HPDE6-E6E7 (cell line): ENCODE data around the gene SELENON.

Source experiments
- DNase-seq: peaks from one replicate; pipeline ENCODE4 v3.0.0; 2011; ENCODE audit warnings: missing footprints; ENCODE audit errors: extremely low spot score

Gene SELENON

DNA sequence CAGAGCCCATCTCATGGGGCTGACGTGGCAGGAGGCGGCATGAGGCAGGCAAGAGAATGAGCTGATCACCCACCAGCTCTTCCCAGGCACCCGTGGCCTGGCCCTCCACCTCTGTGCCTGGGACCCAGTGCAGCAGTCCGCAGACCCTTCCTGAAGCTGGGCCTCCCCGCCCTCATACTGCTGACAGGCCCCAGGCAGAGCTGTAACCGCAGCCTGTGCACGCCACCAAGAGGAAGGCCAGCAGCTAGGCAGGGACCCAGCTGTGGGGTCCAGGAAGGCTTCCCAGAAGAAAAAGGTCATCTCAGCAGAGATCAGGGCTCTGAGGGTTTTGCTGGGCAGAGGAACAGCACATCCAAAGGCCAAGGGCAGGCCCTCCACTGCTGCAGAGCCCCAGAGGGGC is 9.9 kb downstream of the SELENON start:
- no peak for DNase-seq

DNA sequence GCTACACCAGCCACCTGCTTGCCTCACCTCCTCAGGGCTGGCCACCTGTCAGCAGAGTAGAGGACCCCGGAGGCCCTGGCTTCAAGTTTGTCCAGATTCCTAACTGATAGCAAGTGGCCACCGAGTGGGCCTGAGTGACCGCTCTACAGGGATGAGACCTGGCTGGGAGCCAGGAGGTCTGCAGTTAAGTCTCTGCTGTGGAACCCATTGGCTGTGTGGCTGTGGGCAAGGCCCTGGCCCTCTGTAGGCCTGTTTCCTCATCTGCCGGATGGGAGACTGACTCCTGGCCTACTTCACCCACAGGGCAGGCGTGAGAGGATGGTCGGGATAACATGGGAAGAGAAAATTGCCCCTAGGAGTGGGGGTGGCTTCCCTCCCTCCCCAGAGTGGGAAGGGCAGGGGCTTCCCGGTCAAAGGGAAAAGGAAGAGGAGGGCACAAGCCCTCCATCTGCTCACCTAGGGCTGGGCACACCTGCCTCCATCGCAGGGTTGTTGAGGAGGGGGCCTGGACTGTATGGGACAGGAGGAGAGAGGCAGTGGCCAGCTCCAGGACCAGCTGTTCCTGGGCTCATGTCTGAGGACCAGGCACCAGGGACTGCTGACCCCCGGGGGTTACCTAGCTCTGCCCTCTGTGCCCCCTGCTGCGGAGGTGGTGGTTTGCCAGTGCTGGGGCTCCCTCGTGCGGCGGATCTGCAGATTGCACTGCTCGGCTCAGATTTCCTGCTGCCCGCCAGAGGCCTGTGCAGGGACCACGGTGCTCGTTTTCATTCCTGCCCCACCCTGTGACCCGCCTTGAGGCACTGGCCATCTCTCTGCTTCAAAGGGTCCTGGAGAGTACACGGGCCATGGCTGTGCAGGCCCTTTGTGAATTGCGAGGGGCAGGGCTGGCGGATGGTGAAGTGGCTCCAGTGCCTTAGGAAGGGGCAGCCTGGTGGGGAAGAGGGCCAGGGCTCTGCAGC is 10.6 kb downstream of the SELENON start:
- no peak for DNase-seq

DNA sequence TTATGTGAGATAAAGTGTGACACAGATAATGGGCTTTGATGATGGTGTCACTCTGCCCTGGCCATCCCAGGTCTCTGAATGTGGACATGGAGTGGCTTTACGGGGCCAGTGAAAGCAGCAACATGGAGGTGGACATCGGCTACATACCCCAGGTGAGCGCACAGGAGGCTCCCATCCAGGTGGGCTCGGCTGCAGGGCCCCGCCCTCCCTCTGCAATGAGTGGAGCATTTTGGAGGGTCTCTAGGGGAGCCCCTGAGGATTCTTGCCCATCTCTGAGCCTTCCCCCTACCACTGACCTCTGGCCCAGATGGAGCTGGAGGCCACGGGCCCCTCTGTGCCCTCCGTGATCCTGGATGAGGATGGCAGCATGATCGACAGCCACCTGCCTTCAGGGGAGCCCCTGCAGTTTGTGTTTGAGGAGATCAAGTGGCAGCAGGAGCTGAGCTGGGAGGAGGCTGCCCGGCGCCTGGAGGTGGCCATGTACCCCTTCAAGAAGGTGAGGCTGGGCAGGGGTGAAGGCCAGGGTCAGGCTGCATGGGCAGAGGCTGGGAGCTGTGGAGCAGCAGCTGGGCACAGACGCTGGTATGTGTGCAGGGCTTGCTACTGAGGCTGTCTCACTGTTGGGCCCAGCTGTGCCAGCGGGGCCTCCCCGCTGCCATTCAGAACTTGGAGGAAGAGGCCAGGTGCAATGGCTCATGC is 11.5 kb downstream of the SELENON start:
- no peak for DNase-seq

DNA sequence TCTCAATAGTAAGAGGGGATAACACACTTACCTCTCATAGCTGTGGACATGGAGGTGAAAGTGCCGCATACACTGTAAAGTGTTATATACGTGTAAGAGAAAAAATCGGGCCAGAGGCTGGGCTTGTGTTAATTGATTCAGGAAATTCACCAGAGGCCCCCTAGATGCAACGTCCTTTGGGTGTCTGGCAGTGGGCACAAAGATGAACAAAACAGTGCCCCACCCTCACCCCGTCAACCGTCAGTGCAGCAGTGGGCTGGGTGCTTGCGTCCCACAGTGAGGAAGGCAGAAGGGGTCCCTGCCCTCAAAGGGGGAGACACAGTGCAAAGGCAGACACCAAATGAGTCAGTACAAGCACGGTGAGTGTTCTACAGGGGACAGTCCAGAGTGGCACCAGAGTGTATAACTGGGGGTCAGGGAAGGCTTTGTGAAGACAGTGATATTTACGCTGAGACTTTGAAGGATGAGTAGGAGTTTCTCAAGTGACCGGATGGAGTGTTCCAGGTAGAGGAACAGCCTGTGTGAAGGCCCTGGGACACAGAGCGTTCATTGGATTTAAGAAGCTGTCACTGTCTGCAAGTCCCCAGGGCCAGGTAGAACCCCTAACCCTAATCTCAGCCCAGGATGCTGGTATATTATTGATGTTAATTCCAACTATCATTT is 13.2 kb downstream of the SELENON start:
- DNase-seq: no peak

DNA sequence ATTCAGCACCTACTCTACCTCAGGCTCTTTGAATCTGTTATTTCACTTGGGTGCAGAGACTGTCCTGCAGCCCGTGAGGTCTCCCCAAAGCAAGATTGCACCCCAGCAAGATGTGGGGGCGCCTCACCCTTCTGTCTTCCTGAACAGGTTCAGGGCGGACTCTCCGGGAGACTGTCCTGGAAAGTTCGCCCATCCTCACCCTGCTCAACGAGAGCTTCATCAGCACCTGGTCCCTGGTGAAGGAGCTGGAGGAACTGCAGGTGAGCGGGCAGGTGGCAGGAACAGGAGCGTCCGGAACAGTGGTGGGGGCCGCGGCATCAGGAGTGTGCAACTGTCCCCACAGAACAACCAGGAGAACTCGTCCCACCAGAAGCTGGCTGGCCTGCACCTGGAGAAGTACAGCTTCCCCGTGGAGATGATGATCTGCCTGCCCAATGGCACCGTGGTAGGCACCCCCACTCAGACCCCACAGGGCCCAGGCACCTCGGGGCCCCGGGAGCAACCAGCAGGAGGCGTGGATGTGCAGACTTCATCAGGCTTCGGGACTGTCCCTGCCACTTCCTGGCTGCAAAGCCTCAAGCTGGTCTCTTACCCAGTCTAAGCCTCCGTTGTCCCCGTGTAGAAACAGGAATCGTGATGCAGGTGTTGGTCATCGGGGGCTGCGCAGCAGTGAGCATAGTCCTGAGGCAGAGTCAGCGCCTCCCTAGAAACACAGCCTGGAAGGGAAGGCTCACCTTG is 13.9 kb downstream of the SELENON start:
- DNase-seq: no peak

DNA sequence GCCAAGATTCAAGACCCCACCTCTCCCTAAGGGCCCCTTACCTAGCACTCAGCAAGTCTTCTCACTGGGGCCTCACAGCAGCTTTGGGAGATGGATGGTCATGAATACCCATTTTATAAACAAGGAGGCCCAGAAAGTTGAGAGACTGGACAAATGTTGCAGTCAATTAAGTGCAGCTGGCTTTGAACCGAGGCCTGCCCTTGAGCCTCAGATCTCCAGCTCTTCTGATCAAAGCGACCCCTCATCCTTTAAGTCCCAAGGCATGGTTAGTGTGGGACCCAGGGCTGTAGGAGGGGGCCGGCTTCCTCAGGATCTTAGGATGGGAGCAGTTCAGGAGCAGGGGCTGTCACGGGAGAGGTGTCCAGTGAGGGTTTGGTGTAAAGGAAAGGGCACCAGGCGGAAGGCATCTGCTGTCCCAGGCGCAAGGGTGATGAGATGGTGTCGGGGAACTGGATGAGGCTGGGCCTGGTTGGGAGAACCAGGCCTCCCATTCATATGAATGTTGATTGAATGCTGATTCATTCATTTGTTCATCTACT is 14.6 kb downstream of the SELENON start:
- DNase-seq: no peak

DNA sequence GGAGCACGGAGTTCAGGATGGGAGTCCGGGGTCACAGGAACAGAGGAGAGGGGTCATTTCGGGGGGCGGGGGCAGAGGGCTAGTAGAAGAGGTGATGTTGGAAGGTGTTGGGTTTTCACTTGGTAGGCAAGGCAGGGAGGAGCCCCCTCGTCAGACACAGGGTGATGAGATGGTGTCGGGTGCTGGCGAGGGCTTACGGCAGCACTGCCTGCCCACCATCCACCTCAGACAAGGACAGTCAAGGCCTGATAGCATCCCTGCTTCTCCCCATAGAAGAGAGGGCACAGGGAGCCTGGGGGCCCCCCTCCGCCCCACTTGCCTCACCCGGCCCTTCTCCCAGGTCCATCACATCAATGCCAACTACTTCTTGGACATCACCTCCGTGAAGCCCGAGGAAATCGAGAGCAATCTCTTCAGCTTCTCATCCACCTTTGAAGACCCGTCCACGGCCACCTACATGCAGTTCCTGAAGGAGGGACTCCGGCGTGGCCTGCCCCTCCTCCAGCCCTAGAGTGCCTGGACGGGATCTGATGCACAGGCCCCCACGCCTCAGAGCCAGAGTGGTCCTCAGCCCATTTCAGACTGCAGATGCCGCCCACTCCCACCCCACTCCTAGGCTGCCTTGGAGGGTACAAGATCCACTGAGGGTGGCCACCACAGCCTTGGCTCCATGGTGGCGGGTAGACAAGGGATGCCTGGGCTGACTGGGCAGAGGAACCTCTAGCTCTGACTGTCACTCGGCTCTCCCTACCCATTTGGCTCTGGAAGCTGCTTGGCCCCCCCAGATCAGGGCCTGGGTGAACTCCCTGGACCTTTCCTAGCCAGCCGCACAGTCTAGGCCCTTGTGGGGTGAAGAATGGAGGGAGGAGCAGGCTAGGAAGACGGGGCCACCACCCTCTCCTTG is 15.5 kb downstream of the SELENON start:
- DNase-seq: no peak

- DNase-seq: no peak
These were observed 16.2 kb downstream of the SELENON start for GRCh38 chr1:25816112-25816718.

- DNase-seq: no peak
These were observed 18.0 kb downstream of the SELENON start for GRCh38 chr1:25817840-25818501.

- DNase-seq: no peak
These were observed 18.6 kb downstream of the SELENON start for GRCh38 chr1:25818569-25818968.

DNA sequence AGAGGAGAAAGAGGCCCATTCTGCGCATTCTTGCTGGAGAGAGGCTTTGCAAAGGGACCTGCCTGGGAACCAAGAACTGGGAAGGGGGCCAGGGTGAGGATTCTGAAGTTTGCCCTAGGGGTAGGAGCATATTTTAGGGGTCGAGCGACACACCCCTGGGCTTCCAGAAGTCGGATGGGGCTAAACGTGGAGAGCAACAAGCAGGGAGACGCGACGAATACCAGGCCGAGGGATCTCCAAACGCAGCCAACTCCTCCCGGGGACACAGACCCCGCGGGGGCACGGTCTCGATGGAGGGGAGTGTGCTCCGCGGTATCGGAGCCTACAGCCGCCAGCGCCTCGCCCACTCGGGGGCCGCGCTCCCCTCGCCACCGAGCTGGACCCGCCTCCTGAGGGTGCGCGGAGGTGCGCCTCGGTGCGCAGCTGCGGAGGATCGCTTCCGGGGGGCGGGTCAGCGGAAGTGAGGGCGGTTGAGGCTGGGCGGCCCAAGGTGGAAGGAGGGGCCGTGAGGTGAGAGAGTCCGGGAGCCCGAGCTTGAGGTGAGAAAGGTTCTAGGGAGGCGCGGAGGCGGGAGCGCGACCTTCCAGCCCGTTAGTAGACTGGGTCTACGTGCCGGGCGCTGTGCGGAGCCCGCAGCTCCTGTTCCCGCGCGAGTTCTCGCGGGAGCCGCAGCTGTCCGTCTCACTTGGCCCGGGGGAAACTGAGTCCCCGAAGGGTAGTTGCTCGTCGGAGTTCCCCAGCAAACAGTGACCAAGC is 19.7 kb downstream of the SELENON start, which contains the start of gene MTFR1L:
Gene MTFR1L (plus strand): TSS at position 464 of the 756 bp plus-strand sequence. CDS start 3,151 bp downstream, outside the sequence.
- peak; percentile 92 for DNase-seq

DNA sequence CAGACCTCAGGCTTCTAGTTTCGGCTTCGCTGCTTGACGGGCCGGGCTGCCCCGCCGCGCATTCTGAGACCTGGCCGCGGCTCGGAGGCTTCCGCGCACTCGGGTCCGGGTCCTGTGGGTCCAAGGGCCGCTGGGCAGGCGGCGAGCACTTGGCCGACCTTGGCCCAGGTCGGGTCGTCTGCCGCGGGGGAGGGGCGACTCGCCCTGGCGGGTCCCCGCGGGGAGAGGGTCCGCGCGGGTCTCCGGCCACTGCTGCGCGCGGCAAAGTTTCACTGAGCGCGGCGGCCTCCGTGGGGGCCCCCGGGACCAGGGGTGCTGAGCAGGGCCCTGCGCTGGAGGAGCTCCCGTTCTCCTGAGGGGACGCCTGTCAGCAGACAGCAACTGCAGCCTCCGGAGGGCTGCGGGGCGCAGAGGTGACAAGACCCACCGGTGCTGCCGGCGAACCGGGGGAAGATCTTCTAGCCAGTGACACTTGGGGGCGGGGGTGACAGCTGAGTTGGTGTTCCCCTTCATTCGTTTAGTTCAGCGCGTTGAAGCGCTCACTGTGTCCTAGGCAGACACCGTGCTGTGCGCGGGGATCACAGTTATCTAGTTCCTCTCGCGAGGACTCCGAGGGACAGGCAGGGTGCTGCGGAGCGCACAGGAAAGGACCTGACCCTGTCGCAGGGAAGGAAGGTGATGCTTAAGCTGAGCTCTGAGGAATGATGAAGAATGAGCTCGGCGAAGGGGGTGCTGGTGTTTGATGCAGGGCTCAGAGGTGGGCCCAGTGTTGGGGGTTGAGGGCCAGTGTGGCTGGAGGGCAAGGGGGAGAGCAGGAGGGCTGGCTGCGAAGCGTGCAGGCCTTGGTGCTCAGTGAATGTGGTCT is 20.5 kb downstream of the SELENON start:
- peak; percentile 74 for DNase-seq

DNA sequence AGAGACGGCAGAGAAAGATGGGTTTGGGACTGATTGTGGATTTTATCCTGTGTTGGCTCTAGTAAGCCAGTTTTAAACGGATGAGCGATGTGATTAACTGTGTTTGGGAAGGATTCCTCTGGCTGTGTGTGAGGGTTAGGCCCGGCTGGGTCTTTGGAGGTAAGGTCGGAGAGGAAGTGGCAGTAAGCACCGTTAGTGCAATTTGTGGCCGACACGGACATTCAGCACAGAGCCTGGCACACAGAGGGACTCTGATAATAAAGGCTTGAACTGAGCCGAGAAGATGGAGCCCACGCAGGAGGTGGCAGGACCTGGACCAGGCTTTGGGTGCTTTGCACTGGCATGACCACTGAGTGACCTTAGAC is 21.1 kb downstream of the SELENON start:
- DNase-seq: no peak

DNA sequence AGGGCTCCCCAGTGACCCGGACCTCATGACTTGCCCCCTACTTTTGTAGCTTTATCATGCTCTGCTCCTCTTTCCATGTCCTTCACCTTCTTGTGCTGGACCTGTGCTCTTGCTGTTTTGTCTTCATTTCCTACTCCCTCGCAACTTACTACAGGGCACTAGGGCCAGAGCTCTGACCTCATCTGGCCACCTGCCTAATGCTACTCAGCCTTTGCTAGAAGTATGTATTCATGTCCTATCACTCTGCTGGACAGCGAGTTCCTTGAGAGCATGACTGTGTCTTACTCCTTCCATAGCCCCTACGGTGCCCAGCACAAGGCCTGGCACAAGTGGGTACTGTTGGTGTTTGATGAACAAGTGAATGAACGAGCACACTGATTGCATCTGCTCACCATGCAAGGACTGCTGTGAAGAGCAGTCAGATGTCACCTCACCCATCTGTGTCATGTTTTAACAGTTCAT is 21.7 kb downstream of the SELENON start:
- DNase-seq: no peak

GRCh38 chr1:25825605-25826004 is 25.6 kb downstream of the SELENON start:
- no peak for DNase-seq

DNA sequence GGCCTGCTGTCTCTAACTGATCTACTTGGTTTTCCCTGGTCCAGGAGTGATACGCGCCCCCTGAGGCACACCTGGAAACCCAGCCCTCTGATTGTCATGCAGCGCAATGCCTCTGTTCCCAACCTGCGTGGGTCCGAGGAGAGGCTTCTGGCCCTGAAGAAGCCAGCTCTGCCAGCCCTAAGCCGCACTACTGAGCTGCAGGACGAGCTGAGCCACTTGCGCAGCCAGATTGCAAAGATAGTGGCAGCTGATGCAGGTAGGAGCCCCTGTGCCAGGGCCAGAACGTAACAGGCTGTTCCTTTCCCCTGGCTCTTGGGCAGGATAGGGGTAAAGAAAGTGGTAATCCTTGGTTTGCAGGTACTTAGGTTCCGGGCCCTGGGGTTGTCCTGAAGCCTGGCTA is 26.6 kb downstream of the SELENON start:
- no peak for DNase-seq

DNA sequence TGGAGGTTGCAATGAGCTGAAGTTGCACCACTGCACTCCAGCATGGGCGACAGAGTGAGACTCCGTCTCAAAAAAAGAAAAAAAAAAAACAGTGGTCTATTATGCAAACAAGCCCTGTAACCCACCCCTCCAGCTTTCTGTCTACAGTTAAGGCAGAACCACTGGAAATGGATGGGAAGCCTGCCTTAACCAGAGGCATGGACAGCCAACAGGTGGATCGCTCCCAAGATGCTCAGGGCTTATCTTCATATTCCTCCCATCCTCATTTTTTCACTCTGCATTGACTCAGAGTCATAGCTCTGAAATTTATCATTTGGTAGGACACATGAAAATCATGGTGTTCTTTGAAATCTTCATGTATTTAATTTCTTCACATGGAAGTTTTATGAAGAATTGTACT is 28.5 kb downstream of the SELENON start:
- no peak for DNase-seq

GRCh38 chr1:25829046-25829445 is 29.1 kb downstream of the SELENON start:
- no peak for DNase-seq
